DMS53 treated with DMSO at 0.1 percent for 48 hours (cell line): ENCODE measurements around the gene RABGGTA.

Source experiments
- DNase-seq: peaks from one replicate; lab custom pipeline; 2025; ENCODE audit not compliant: unreplicated experiment; lab: John Stamatoyannopoulos, UW

RABGGTA gene

GRCh38 chr14:24279301-24280186 is 8.1 kb upstream of the RABGGTA start:
- DNase-seq: no peak

- no peak for DNase-seq
Observed at GRCh38 chr14:24278424-24278823, 7.0 kb upstream of the RABGGTA start.

- DNase-seq: no peak
Observed at GRCh38 chr14:24277606-24278321, 6.4 kb upstream of the RABGGTA start.

GRCh38 chr14:24277071-24277470 is 5.7 kb upstream of the RABGGTA start:
- DNase-seq: no peak

DNA sequence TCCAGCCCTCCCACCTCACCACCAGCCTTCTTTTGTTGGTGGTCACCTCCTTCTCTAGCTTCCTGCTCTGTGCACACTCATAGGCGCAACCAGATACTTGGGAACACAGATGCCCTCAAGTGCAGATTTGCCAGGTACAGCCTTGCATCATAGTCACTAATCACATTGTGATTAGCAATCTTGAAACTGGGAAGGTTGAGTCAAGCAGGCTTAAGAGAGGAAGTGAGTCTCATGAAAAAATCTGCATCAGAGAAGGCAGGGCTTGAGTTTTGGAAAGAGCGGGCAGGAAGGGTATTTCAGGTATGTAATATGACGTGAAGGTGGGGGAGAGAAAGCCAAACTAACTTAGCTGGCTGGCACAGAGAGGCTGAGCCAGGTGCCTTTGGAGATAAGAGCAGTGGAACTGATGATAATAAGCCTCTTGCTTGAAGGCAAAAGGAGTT is 2.7 kb upstream of the RABGGTA start:
- DNase-seq: no peak

- DNase-seq: no peak
Observed at GRCh38 chr14:24273422-24273998, 2.1 kb upstream of the RABGGTA start.

- no peak for DNase-seq
Observed at GRCh38 chr14:24272467-24272866, 1.1 kb upstream of the RABGGTA start.

GRCh38 chr14:24271834-24272263 is 452 bp upstream of the RABGGTA start:
- DNase-seq: no peak

DNA sequence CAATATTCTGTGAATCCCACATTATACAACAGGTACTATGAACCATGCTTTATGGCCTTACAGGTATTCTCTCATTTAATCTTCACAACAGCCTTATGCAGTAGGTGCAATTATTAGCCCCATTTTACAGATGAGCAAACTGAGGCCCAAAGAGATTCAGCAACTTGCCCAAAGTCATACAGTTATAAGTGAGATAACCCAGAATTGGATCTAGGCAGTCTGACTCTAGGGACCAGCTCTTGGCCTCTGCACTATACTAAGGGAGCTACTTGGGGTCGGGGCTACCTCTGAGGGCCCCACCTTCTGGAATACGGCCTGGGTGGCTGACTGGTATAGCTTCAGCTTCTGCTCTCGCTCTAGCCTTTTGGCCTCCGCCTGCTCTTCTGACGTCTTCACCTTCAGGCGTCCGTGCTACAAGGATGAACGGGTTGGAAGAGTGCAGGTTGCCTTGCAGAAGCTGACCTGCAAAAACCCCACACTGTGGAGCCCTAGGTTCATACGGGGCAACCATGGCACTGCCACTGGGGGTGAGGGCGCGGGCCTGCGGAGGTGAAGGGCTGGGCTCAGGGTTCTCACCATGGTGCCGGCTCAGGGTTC is 762 bp downstream of the RABGGTA start:
- DNase-seq: no peak

DNA sequence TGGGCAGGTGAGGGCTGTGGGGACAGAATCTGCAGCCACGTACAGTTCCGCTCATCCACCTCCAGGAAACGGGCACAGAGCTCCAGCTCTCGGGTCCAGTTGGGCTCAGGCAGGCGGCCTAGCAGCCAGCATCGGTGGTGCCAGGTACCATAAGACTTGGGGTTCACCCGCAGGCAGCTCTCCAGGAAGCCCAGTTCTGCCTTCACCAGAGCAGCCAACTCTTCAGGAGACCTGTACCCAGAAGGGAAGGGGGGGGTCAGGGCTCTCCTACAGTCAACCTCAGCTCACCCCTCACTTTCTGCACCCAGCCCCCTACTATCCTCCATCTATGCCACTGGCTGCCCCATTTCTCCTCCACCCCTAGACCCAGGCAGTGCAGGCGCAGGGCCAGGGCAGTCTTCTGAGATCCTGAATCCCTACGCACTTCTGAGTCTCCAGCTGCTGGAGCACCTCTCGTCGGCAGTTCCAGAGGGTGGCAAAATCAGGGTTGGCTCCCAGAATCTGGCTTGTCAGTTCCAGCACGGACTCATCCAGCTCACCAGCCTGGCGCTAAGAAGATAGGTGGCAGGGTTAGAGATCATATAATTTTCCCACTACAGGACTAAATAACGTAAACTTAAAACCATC is 1.4 kb downstream of the RABGGTA start:
- no peak for DNase-seq

- DNase-seq: no peak
Observed at GRCh38 chr14:24269368-24269767, 2.0 kb downstream of the RABGGTA start.

DNA sequence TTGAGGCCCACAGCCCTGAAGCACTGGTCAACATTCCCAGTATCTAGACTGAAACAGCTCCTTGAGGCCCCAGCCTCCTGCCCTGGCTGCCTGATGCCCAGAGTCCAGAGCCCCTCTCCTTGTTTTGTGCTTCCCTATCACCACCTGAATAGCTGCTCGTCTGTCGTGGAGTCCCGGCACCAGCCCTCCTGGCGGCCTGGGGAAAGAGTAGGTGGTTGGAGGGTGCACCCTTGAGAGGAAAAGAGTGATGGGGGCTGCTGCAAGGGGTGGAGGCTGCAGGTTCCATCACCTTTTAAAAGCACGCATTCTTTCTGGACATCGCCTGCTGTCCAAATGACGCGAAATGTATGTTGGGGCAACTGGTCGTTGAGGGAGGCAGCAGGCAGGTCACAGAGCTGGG is 3.2 kb downstream of the RABGGTA start:
- no peak for DNase-seq

GRCh38 chr14:24267516-24267915 is 3.9 kb downstream of the RABGGTA start:
- DNase-seq: no peak

DNA sequence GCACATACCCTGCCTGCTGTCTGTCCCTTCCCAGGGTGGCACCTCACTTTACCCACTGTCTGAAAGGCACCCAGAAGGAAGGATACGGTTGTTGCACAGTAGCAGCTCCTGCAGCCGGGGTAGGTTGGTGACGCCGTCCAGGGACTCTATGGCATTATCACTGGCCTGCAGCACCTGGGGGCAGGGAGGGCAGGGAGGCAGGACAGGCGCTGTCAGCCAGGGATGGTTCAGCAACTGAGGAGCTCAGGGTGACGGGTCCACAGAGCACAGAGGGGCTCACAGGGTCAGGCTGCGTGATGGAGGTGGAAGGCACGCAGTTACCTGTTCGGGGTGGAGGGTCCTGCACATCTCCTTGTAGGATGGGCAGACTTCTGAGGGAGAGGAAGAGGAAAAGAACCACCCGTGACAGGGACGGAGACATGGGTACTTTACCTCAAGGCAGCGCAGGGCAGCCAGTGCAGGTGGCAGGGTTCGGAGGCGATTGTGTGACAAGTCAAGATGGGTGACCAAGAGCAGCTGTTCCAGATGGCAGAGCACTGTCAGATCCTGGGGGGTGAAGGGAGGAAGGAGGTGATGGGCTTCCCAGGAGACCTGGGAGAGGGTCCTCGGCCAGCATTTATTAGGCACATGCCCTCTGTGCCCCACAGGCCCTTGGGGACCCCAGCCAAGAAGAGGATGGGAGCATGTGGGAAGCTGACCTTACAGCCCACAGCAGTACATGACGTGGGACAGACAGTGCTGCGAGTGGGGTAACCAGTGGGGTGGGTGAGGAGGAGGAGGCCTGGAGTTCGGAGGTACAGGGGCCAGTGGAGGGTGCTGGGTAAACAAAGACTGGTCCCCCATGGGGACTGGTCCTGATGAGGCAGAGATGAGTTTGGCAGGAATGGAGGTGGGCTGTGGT is 4.8 kb downstream of the RABGGTA start:
- DNase-seq: no peak

DNA sequence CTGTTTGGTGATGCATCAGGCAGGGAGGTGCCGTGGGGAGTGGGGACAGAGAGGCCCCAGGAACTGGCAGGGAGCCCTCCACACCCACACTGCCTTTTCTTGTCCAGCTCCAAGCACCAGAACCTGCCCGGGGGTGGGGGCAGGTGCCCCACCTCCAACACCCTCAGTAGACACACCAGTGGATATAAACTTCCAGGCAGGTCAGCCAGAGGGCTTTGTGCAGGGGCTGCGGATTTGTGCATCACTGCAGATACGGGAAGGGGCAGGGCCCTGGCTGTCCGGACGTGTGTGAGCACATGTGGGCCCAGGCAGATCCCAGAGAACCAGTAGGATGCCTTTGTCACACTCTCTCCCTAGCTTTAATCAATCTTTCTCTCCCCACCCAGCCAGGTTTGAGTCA is 7.1 kb downstream of the RABGGTA start:
- DNase-seq: no peak

- no peak for DNase-seq
Observed at GRCh38 chr14:24263848-24264247, 7.5 kb downstream of the RABGGTA start.

GRCh38 chr14:24262821-24263733 is 8.3 kb downstream of the RABGGTA start, which contains the start of gene TGM1:
Gene TGM1 (minus strand): TSS chr14:24263177. CDS start chr14:24262352, 825 bp downstream.
- DNase-seq: no peak

GRCh38 chr14:24261969-24262327 is 9.4 kb downstream of the RABGGTA start:
- no peak for DNase-seq
